Measurements from ENCODE around the gene ESPL1.

The ESPL1 gene

DNA sequence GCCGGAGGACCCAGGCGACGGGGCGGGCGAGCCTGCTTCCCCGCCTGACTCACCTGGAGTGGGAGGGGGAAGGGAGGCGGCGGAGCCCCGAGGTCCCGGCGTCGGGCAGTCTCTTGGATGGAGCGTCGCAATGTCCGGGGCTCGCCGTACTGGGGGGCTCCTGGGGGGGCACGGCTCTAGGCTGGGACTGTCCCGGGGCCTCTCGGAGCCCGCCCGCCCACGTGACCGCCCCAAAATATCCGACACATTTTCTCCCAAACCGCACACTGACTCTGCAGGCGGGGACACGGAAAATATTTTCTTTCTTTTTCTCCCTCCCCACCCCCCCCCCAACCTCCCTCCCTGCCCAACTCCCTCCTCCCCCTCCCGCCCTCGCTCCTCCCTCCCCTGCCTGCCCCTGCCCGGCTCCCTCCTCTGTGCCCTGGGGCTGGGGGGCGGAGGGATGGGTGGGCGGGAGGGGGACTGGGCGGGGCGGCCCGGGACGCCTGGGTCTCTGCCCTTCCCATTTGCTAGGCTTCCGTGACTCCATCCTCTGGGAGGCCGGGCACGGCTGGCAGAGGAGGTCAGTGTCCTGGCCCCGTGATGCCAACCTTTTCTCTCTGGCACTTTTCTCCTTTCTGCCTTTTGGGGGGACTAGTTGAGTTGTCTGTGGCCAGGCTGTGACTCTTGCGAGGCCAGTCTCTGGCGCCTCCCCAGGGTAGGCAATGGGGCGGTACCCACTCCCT lies 36.0 kb upstream of the ESPL1 start, which contains the start of gene RARG:
TSS of gene RARG (minus strand) at position 289 of the 725 bp plus-strand sequence. CDS start 4,664 bp downstream, outside the sequence.
- peak; percentile 72 for DNase-seq (ENCODE audit: low spot score)

DNA sequence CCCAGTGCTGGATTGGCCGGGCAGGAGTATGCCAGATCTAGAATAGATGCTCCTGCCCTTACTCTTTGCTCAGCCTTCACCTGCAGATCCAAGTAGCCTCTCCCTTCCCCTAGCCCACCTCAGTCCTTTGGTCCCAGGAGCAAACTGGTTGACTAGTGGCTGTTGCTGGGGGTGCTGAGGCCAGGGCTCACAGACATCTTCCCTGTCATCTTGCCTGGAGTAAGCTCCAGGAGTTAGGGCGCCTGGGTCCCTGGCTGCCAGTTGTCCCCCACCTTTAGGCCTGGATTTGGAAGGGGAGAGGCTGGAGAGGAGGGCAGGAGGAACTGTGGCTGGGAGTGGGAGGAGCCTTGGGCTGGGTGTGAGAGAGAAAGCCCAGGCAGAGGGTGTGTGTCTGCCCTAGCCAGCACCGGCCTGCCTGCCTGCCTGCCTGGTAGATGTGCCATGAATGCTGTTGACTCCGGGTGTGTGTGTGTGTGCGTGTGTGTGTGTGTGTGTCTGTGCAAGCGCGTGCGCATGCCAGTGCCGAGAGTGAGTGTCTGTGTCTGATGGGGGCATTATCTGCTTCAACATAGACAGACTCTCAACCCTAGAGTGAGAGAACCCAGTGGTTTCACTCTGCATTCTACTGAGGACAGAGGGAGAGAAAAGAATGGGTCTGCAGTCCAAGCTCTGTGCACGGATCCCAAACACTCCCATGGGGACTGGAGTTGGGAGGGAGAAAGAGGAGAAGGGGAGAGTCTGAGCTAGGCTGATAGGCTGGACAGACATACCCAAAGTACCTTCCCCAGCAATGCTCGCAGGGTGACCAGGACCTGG lies 35.2 kb upstream of the ESPL1 start:
- peak; percentile 56 for DNase-seq (ENCODE audit: low spot score)

DNA sequence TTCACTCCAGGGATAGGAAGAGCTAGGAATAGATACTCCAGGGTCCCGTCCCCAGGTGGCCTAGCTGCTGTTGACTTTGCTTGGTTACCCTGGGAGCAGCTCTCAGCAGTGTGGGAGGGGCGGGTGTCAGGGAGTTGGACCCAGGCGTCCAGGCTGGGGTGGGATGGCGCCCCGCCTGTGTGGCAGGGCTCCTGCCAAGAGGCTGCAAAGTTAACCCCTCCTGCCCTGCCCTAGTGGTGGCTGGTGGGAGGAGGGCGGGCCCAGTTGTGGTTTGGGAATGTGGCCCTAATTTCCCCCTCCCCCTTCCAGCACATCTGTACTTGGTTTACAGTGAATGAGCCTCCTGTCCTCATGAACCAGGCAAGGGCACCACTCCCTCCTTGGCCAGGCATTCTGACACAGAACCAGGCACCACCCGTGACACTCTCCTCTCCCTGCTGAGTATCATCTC lies 34.4 kb upstream of the ESPL1 start:
- no peak for DNase-seq (ENCODE audit: low spot score)

DNA sequence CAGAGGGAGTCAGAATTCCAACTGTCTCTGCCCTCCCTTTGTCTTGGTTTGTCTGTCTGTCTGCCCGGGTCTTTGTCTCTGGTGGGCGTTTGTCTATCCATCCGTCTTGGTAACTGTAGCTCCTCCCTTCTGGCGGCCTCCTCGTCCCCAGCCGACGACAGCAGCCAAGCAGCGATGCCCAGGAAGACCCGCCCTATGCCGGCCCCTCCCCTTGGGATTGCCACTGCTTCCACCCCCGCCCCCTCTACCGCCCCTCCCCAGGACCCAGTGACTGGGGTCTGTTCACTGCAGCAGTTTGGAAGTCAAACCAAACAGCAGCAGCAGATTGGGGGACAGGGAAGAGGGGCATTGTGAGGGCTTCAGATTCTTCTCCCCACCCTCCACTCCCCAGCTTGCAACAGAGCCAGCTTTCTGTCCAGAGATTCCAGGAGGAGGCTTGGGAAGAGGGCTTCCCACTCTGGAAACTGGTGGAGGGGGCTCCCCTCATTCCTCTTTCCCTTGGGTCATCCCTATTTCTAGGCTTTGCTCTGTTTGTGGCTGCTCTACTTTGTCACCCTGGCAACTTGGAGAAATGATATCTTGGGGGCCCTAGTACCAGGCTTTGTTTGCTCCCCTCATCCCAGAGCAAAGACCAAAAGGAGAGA lies 33.7 kb upstream of the ESPL1 start:
- no peak for DNase-seq (ENCODE audit: low spot score)

DNA sequence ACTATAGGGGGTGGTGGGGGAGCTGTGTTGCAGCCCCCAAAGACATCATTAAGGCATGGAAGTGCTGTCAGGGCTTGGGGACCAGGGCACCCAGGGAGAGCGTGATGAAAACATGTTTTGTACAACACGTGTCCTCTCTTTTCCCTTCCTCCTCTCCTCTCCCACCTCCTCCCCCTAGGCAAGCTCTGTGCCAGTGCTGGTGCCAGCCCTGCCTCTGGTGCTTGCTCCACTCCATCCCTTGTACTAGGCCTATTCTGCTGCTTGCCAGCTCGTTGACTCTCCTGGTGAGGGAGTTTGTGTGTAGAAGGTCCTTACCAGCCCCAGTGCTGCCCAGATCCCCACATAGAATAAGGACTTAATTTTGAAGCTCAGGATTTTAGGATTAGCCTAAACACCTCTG lies 32.9 kb upstream of the ESPL1 start:
- no peak for DNase-seq (ENCODE audit: low spot score)

DNA sequence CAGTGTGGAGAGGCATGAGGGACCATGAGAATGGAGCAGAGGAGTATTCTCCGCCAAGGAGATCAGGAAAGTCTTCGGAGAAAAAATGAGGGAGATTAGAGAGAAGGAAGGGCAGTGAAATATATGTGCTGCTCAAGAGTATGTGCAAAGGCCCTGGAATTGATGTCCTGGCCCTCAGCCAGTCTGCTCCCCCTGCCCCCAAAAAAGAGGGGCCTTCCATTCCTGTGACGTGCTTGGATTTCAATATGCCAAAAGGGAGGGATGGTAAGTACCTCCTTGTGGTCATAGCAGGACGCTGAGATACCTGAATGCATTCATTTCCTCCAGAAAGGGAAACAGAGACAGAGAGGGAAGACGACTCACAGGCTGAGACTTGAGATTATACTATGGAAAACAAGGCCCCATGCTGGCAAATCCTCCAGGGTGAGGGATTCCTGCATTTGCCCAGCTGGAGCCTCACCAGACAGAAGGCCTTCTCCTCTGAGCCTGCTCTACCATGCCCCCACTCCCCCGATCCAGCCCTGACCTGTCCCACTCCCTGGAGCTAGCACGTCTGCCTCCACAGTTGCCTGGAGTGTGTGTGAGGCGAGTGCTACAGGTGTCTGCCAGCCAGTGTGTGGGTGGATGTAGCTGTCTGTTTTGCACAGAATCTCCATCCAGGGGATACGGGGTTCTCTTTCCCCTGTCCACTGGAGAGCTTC lies 32.2 kb upstream of the ESPL1 start:
- DNase-seq (ENCODE audit: low spot score): no peak

DNA sequence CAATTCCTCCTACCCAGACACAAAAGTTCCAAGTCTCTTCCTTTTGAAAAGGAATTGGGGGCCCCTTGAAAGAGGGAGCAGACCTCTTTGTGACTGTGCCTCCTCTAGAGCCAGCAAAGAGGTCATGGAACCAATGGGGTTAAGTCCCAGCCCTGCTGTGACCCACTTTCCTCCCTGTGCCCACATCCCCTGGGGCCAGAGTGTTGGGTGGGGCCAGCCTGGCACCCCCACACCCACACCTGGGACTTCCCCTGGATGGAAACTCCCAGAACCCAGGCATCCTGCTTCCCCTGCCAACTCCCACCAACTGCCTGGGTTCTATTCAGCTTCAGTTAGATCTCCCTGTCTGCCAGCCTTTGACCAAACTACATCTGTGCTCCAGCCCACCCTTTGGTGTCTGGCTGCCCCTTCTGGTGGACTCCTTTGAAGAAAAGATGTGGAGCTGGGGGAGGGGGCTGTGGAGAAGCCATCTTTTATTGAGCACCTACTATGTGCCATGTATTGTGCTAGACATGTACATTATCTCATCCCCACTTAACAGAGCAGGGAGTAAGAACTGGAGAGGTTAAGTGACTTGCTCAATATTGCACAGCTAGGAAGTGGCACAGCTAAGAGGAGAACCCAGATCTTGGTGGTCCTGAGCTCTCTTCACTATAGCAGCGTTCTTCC lies 31.5 kb upstream of the ESPL1 start:
- peak; percentile 65 for DNase-seq (ENCODE audit: low spot score)

DNA sequence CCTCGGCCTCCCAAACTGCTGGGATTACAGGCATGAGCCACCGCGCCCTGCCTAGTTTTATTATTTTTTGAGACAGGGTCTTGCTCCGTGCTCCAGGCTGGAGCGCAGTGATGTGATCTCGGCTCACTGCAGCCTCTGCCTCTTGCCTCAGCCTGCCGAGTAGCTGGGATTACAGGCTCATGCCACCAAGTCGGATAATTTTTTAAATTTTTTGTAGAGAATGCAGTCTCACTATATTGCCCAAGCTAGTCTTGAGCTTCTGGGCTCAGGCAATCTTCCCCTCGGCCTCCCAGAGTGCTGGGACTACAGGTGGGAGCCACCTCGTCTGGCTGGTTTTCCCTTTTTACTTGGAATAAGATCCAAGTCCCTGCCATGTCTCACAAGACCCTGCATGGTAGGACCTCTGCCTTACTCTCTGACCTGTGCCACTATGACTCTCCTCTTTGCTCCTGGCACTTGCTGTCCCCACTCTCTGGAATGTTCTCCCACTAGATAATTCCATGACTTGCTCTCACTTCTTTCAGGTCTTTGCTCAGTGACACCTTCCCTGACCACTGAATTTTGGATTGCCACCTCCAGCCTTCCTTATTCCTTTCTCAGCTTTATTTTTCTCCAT lies 28.3 kb upstream of the ESPL1 start:
- DNase-seq (ENCODE audit: low spot score): no peak

DNA sequence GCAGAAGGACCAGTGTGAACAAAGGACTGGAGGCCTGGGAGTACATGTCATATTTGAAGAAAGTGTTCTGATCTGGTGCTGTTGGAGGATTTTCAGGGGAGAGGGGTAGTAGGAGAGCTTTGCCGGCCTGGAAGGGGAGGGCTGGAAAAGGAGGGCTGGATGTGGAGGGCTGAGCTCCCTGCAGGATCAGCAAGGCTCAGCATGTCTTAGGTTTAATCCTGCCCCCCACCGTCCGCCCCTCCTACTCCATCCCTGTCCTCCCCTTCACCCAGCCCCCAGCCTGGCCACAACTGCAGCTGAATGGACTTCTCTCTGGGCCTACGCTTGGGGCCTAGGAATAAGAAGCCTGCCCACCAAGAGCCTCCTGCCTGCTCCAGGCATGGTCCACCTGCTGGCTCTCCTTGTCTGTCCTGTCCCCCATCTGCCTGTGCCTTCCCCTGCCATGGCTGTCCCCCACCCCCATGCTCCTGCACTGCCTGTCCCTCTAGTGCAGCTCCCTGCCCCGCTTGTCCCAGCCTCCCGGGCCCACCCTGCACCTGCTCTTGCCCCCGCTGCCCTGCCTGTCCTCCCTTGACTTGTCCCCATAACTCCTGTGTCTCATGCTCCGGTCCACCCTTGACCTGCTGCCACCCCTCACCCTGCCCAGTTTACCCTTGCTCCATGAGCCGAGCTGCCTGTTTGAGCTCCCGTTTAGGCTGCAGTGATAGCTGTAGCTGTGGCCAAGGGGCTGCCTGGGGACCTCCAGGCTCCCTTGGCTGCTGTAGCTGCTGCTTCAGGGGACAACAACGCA lies 26.3 kb upstream of the ESPL1 start:
- DNase-seq (ENCODE audit: low spot score): no peak

DNA sequence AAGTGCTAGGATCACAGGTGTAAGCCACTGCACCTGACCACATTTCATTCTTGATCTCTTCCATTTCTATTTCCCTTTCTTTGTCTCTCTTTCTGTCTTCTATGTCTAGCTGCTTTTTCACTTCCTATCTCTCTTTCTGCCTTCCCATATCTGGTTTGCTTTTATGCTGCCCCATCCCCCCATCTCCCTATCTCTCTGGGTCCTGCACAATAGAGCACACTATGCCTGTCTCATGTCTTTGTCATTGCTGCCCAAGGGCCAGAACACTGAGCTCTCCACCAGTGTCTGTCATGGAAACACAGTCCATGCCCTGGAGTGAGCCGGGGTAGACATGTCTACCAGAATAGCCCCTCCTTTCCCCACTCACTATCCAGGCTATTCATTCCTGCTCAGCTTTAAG lies 23.8 kb upstream of the ESPL1 start:
- DNase-seq (ENCODE audit: low spot score): no peak

DNA sequence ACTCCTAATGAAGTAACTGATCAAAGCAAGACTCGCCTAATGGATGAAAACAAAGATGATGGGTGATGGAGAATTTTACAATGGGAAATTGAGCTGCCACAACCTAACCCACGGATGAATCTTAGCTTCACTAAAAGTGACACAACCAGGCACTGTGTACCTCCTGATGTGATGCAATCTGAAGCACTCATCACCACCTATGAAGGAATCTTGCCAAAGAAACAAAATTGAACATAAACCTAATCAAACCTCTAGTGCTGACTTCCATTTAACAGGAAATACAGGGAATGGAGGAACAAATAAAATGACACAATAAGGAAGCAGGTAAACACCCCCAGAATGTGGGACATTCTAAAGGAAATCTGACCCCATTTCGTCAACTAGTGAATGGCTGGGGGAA lies 22.8 kb upstream of the ESPL1 start:
- no peak for DNase-seq (ENCODE audit: low spot score)

DNA sequence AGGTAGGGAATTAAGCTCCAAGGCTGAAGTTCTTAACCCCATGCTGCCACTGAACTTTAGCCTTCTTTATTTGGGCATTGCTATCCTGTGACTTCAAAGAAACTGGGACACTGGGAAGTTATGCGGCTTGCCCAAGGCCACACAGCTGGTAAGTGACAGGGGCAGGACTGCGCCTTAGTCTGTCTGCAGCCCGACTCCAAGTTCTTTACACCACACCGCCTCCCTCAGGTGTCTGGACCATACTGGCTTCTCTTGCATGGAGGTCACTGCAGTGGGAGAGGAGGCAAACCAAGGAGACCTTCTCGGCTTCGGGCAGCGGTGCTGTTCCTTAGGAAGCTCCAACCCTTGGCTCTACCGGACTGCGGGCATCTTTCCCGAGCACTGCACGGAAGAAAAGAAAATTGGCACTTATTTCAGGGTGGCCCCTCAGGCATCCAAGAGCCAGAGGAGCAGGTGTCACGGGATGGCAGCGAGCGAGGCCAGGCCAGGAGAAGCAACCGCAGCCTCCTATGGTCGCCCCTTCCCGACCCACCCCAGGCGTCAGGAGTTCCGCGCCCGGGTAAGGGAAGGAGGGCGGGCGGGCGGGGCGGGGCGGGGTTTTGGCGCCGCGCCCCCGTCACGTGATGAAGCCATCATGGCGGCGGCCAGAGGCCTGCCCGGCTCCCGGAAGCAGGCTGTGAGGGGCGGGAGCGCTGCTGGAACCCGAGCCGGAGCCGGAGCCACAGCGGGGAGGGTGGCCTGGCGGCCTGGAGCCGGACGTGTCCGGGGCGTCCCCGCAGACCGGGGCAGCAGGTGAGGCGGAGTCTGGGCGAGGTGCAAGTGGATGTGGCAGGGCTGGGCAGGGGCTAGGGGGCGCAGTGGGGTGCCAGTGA lies 16.4 kb upstream of the ESPL1 start:
- peak; percentile 71 for DNase-seq (ENCODE audit: low spot score)

DNA sequence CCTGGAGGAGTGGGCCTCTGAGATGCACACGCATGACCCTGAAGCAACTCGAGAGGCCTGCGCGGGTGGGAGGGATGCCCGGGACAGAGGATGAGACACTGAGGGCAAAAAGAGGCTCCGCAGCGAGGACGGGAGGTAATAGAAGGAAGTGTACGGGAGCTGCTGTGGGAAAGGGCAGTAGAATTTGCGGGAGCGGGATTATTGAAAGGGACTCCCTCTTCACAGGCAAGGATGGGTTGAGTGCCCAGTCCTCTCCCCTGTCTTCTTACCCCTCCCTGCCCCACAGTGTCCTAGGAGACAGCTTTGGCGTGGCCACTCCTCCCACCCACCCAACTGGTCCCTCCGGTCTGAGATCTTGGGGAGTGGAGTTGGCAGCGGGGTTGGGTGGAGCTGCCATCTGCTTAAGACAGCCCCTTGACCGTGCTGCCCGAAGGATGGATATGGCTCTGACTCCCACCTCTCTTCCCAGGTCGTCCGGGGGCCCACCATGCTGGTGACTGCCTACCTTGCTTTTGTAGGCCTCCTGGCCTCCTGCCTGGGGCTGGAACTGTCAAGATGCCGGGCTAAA lies 15.7 kb upstream of the ESPL1 start:
- DNase-seq (ENCODE audit: low spot score): no peak

DNA sequence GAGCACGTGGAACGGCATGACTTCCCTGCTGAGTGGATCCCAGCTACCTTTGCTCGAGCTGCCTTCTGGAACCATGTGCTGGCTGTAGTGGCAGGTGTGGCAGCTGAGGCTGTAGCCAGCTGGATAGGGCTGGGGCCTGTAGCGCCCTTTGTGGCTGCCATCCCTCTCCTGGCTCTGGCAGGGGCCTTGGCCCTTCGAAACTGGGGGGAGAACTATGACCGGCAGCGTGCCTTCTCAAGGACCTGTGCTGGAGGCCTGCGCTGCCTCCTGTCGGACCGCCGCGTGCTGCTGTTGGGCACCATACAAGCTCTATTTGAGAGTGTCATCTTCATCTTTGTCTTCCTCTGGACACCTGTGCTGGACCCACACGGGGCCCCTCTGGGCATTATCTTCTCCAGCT lies 14.8 kb upstream of the ESPL1 start:
- DNase-seq (ENCODE audit: low spot score): no peak

DNA sequence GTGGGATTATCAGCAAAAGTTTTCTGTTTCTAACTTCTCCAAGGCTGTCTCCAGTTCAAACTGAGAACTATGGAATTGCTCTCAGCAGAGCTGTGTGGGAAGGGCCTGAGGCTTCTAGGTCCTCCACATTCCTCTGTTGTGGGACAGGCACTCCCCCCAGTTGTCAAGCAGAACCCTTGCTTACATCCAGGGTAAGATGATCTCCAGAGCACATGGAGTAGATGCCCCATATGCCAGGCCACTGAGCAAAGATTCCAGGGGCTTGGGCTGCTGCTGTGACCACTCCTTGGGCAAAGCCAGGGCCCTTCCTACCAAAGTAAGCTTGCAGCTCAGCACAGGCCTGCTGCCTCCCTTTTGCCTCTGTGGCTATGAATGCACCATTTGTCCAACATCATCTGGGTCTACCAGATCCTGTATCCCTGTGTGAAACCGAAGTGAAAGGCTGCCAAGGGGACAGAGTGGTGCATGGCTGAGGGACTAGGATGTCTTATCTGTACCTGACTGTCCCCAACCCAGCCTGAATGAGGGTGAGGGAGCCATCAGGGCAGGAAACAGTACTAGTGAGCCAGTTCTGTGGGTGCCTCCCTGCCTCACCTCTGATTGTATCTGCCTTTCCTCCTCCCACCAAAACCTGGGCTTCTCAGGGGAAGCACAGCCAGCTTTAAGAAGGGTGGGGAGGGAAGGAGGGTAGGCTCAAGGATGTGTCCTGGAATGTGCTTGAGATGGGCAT lies 13.1 kb upstream of the ESPL1 start:
- no peak for DNase-seq (ENCODE audit: low spot score)

DNA sequence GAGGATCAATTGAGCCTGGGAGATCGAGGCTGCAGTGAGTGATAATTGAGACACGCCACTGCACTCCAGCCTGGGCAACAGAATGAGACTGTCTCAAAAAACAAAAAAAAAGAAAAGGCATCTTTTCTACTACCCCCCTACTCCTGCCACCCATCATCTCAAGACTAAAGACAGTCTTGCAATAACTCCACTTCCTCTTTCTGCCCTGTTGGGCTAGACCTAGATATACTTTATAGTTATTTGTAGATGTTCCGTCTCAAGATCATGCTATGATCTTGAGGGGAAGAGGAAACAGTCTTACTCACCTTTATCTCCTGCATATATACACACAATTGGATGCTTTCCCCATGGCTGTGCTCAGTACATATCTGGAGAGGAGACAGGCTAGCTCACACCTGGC lies 12.1 kb upstream of the ESPL1 start:
- DNase-seq (ENCODE audit: low spot score): no peak

DNA sequence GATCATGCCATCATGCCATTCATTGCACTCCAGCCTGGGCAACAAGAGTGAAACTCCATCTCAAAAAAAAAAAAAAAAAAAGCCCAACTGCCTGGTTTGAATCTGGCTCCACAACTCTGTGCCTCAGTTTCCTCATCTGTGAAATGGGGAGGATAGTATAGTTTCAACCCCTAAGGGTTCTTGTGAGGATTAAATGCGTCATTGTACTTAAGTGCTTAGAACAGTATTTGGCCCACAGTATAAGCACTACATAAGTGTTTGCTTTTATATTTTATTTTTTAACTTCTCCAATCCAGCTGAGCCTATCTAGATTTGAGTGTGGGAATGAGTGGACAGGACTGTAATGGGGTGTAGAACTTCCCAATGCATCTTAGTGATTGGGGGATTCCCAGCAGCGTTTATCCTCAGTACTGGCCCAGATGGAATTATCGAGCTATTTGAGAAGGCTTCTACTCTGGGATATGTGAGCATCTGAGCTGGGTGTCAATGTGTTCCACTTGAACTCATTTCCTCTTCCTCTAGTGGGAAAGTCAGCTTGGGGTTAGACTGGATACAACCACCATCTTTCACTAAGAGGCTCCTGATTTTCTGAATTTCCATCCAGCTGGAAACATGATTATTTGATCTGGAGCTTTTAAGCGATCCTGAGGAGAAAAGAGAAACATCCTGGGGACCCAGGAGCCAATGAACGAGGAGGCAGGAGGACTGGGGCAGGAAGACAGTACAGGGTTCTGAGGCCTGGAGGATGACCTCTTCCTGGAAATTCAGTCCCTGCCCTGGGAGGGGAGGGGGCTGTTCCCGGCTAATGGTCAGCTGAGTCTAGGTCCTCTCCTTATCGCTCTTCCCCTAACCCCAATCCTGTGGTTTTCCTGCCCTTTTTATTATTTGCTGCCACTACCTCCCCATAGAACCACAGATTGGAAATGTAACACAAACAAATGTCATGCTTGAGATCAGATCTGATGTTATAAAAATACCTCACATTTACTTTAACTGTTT lies 9.3 kb upstream of the ESPL1 start:
- DNase-seq (ENCODE audit: low spot score): no peak

Measured in CD4-positive, alpha-beta T cell treated with Interleukin-15 for 4 hours (primary cell).